ENCODE data around the gene RNASET2.
"Not testable (repeated sequence)": the region's sequence is repeated elsewhere in the genome, so short reads cannot be mapped to it uniquely, and the experiment has no call there.

The RNASET2 gene

DNA sequence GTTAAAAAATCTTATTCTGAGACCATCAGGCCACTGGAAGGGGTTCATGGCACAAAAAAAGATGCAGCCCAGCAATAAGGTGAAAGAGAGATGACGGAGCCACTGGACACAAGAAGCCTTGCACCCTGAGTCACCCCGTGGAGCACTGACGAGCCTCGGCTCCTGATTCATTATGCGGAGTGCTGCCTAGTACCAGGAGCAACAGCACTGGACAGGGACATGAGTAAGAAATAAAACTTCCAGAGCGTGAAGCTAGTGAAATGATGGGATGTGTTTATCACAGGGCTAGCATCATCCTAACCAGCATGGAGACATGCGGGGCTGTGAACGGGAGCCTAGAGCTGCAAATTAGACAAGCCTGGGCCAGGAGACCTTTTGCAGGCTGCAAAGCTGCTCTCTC lies 53.3 kb downstream of the RNASET2 start:
- no peak for DNase-seq (ENCODE audit: low read depth, low spot score)

DNA sequence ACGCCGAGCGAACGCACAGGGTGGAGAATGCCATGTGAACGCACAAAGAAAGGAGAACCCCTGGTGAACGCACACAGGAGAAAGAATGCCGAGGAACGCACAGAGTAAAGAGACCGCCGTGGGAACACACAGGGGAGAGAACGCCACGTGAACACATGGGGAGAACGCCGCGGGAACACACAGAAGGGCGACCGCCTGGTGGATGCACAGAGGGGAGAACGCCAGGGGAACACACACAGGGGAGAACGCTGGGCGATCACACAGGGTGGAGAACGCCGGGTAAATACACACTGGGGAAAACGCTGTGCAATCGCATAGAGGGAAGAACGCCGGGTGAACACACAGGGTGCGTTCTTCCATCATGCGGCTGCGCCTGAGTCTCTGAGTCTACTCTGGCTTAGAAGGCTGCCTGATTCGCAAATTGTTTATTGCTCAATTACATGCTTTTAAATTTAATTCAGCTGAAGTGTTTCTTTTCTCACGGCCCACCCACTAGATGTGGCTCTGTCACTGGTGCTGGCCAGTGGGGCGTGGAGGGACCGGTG lies 54.1 kb downstream of the RNASET2 start:
- no peak for DNase-seq (ENCODE audit: low read depth, low spot score)

DNA sequence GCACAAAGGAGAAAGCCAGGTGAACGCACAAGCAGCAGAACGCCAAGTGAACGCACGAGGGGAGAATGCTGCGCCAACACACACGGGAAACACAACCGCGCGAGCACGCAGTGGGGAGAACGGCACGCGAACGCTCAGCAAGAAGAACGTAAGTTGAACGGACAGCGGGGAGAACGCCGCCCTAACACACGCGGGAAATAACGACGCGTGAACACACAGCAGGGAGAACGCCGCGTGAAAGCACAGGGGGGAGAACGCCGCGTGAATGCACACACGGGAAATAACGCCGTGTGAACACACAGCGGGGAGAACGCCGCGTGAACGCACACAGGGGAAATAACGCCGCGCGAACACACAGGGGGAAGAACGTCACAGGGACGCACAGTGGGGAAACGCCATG lies 54.7 kb downstream of the RNASET2 start:
- no peak for DNase-seq (ENCODE audit: low read depth, low spot score)

DNA sequence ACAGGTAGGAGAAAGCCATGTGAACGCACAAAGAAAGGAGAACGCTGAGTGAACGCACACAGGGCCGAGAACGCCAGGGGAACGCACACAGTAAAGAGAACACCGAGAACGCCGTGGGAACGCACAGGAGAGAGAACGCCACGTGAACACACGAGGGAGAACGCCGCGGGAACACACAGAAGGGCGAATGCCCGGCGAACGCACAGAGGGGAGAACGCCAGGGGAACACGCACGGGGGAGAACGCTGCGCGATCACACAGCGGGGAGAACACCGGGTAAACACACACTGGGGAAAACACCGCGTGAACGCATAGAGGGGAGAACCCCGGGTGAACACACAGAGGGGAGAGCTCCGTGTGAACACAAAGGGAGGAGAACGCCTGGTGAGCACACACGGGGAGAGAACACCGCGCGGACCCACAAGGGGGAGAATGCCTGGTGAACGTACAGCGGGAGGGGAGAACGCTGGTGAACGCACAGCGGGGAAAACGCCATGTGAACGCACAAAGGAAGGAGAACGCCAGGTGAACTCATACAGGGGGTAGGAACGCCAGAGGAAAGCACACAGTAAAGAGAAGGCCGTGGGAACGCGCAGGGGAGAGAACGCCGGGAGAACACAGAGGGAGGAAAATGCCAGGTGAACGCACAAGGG lies 55.3 kb downstream of the RNASET2 start:
- no peak for DNase-seq (ENCODE audit: low read depth, low spot score)

DNA sequence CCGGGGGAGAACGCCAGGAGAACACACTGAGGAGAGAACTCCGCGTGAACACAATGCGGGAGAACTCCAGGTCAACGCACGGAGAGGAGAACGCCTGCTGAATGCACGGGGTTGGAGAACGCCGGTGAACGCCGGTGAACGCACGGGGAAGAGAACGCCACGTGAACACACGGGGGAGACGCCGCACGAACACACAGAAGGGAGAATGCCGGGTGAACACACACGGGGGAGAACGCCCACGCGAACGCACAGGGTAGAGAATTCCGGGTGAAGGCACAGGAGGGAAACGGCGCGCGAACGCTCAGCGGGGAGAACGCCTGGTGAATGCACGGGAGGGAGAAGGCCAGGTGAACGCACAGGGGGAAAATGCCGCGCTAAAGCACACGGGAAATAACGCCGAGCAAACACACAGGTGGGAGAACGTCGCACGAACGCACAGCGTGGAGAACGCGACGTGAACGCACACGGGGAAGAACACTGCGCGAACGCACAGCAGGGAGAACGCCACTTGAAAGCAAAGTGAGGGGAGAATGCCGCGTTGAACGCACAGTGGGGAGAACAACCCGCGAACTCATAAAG lies 56.1 kb downstream of the RNASET2 start:
- no peak for DNase-seq (ENCODE audit: low read depth, low spot score)

DNA sequence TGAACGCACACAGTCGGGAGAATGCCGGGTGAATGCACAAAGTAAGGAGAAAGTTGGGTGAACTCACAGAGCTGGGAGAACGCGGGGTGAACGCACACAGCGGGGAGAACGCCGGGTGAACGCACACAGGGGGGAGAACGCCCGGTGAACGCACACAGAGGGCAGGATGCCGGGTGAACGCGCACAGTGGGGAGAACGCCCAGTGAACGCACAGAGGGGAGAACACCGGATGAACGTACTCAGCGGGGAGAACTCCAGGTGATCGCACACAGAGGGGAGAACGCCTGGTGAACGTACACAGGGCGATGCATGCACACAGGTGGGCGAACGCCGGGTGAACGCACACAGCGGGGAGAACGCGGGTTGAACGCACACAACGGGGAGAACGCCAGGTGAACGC lies 57.4 kb downstream of the RNASET2 start:
- no peak for DNase-seq (ENCODE audit: low read depth, low spot score)

DNA sequence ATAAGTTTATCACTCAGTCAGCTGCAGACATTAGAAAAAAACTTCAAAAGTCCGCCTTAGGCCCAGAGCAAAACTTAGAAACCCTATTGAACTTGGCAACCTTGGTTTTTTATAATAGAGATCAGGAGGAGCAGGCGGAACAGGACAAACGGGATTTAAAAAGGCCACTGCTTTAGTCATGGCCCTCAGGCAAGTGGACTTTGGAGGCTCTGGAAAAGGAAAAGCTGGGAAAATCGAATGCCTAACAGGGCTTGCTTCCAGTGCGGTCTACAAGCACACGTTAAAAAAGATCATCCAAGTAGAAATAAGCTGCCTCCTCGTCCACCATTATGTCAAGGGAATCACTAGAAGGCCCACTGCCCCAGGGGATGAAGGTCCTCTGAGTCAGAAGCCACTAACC lies 61.7 kb downstream of the RNASET2 start:
- DNase-seq (ENCODE audit: low read depth, low spot score): not testable (repeated sequence)

DNA sequence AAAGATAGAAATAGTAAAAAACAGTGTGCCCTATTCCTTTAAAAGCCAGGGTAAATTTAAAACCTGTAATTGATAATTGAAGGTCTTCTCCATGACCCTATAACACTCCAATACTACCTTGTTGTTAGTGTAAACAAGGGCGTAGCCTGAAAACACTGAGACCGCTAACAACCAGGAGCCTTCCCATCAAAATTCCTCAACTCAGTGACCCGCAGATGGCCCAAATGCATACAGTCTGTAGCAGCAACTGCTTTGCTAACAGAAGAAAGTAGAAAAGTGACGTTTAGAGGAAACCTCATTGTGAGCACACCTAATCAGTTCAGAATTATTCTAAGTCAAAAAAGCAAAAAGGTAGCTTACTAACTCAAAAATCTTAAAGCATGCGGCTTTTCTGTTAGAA lies 63.9 kb downstream of the RNASET2 start:
- DNase-seq (ENCODE audit: low read depth, low spot score): not testable (repeated sequence)

DNA sequence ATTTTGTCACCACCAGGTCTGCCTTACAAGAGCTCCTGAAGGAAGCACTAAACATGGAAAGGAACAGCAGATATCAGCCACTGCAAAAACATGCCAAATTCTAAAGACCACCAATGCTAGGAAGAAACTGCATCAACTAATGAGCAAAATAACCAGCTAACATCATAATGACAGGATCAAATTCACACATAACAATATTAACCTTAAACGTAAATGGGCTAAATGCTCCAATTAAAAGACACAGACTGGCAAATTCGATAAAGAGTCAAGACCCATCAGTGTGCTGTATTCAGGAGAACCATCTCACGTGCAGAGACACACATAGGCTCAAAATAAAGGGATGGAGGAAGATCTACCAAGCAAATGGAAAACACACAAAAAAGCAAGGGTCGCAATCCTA lies 69.6 kb downstream of the RNASET2 start:
- DNase-seq (ENCODE audit: low read depth, low spot score): not testable (repeated sequence)

DNA sequence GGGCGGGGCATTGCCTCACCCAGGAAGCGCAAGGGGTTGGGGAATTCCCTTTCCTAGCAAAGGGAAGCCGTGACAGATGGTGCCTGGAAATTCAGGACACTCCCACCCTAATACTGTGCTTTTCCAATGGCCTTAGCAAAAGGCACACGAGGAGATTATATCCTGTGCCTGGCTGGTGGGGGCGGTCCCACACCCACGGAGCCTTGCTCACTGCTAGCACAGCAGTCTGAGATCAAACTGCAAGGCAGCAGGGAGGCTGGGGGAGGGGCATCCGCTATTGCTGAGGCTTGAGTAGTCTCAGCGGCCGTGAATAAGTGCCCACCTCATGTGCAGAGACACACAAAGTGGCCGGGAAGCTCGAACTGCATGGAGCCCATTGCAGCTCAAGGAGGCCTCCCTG lies 71.4 kb downstream of the RNASET2 start:
- DNase-seq (ENCODE audit: low read depth, low spot score): not testable (repeated sequence)

DNA sequence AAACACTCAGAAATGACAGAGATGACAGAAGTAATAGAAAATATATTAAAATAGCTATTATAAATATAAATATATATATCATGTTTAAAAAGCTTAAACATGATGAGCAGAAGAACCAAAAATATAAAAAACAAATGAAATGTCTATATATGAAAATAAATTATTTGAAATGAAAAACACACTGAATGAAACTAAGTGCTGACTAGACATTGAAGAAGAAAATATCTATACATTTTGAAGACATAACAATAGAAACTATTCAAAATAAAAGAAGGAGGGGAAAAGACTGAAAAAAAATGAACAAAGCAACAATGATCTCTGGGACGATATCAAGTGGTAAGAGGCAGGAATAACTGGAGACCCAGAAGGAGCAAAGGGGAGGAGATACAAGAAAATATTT lies 76.8 kb downstream of the RNASET2 start:
- no peak for DNase-seq (ENCODE audit: low read depth, low spot score)
